ENCODE data around the gene COL8A2. TPM values are rescaled to one million over a fixed set of nuclear protein-coding genes. Genes with fewer than 3 reads are reported as not detected.

COL8A2 gene
- total RNA-seq, 1 experiment from 2014 or later, result 0.20 TPM

GRCh38 chr1:36092798-36093185 lies 32.2 kb downstream of the COL8A2 start:
- DNase-seq (ENCODE audit: extremely low read depth, low read depth), result no peak

- no peak for DNase-seq (ENCODE audit: extremely low read depth, low read depth)
Measured at GRCh38 chr1:36092166-36092797, 32.7 kb downstream of the COL8A2 start.

- no peak for DNase-seq (ENCODE audit: extremely low read depth, low read depth)
Measured at GRCh38 chr1:36091698-36092097, 33.3 kb downstream of the COL8A2 start.

- DNase-seq (ENCODE audit: extremely low read depth, low read depth), result no peak
Measured at GRCh38 chr1:36091141-36091540, 33.9 kb downstream of the COL8A2 start.

- DNase-seq (ENCODE audit: extremely low read depth, low read depth), result no peak
Measured at GRCh38 chr1:36089393-36090121, 35.5 kb downstream of the COL8A2 start.

- peak; percentile 75 for DNase-seq (ENCODE audit: extremely low read depth, low read depth)
Measured at GRCh38 chr1:36088577-36089392, 36.2 kb downstream of the COL8A2 start, which contains the start of gene ADPRS. Gene ADPRS, plus strand, starts transcription at chr1:36088892. Its CDS starts 13 bp downstream, at chr1:36088905.

GRCh38 chr1:36088265-36088576 lies 36.8 kb downstream of the COL8A2 start:
- DNase-seq (ENCODE audit: extremely low read depth, low read depth), result no peak

GRCh38 chr1:36087233-36088123 lies 37.5 kb downstream of the COL8A2 start:
- DNase-seq (ENCODE audit: extremely low read depth, low read depth), result no peak

- DNase-seq (ENCODE audit: extremely low read depth, low read depth), result no peak
Measured at GRCh38 chr1:36086529-36087232, 38.3 kb downstream of the COL8A2 start.

- DNase-seq (ENCODE audit: extremely low read depth, low read depth), result no peak
Measured at GRCh38 chr1:36085686-36086526, 39.1 kb downstream of the COL8A2 start.

GRCh38 chr1:36085126-36085525 lies 39.9 kb downstream of the COL8A2 start:
- no peak for DNase-seq (ENCODE audit: extremely low read depth, low read depth)

- no peak for DNase-seq (ENCODE audit: extremely low read depth, low read depth)
Measured at GRCh38 chr1:36084497-36085115, 40.4 kb downstream of the COL8A2 start.

GRCh38 chr1:36083635-36084496 lies 41.2 kb downstream of the COL8A2 start, which contains the start of gene TEKT2:
Gene TEKT2, plus strand, starts transcription at chr1:36084094. Its CDS starts 828 bp downstream, at chr1:36084922.
- DNase-seq (ENCODE audit: extremely low read depth, low read depth), result no peak

GRCh38 chr1:36083219-36083618 lies 41.8 kb downstream of the COL8A2 start:
- no peak for DNase-seq (ENCODE audit: extremely low read depth, low read depth)

GRCh38 chr1:36081926-36082485 lies 43.0 kb downstream of the COL8A2 start:
- no peak for DNase-seq (ENCODE audit: extremely low read depth, low read depth)

GRCh38 chr1:36080801-36081200 lies 44.2 kb downstream of the COL8A2 start:
- no peak for DNase-seq (ENCODE audit: extremely low read depth, low read depth)

GRCh38 chr1:36080236-36080635 lies 44.8 kb downstream of the COL8A2 start:
- DNase-seq (ENCODE audit: extremely low read depth, low read depth), result no peak
